ENCODE measurements around the gene SUGT1. TPM values are rescaled to one million over a fixed set of nuclear protein-coding genes. Genes with fewer than 3 reads are reported as not detected.

SUGT1 gene
- total and polyA plus RNA-seq, 2 donors (not counting 1 experiment from before 2014, with no cell fraction given), result 9.5 to 38.4 TPM

DNA sequence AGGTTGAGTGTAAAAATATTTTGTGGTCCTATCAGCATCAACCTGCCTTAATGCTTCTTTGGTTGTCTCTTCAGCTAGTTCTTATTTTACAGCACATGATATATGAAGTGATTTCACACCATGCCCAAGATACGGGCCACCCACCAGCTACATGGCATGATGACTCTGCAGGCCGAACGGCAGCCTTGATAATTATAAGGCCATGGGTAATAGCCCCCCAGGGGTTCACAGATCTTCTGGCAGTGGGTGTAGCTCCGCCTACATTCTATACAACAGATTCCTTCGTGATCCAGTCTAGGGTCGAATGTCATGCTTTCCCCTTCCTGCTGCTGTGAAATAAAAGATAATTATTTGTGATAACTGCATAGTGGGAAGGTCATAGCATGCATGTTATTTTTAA, 50.8 kb downstream of the SUGT1 start:
- Mint-ChIP-seq H3K4me1 (no peaks in the 10 kb centered on the region), H3K27me3 (no peaks in the 10 kb centered on the region), H3K4me3 (no peak overlapping the region), H3K27ac (no peak overlapping the region), H3K9me3 (ENCODE audit: insufficient read depth) (no peaks in the 10 kb centered on the region)
- Histone ChIP-seq H3K9me3 (ENCODE audit: control extremely low read depth in 1 of 3, control insufficient read depth in 2 of 3, insufficient read depth in 1 of 3, low read length in 2 of 3) (no peaks in the 10 kb centered on the region), H3K79me2 (ENCODE audit: control insufficient read depth, insufficient read depth, low read length) (no peaks in the 10 kb centered on the region), H3K27ac (ENCODE audit: low read length in 2 of 2) (no peak overlapping the region), H4K20me1 (ENCODE audit: control insufficient read depth, insufficient read depth, low read length, poor library complexity, severe bottlenecking) (no peaks in the 10 kb centered on the region), H3K4me3 (ENCODE audit: control extremely low read depth in 1 of 5, extremely low read depth in 1 of 5, insufficient read depth in 1 of 5, low read depth in 2 of 5, low read length in 4 of 5) (no peak overlapping the region), H3K4me2 (replicated peaks; ENCODE audit: low read depth, low read length, poor library complexity, severe bottlenecking) (no peak overlapping the region), H2AFZ (ENCODE audit: insufficient read depth, low read depth, low read length, poor library complexity, severe bottlenecking) (no peak overlapping the region), H3K27me3 (replicated peaks in 1 of 4; ENCODE audit: control extremely low read depth in 1 of 4, control insufficient read depth in 3 of 4, insufficient read depth in 4 of 4, low read length in 3 of 4) (no peaks in the 10 kb centered on the region), H3K9ac (ENCODE audit: low read length) (no peak overlapping the region), H3K36me3 (replicated peaks in 1 of 2; ENCODE audit: control extremely low read depth in 1 of 2, control insufficient read depth in 1 of 2, extremely low read depth in 1 of 2, insufficient read depth in 2 of 2, low read length in 1 of 2) (no peaks in the 10 kb centered on the region), H3K4me1 (ENCODE audit: control insufficient read depth in 2 of 2, insufficient read depth in 2 of 2, low read length in 2 of 2) (no peaks in the 10 kb centered on the region)
- no peak for ATAC-seq (ENCODE audit: low read depth)
- ChIA-PET POLR2A (no interaction called here), CTCF (interaction anchor here (1.4 kb wide), 1 partner anchor 33 kb away, joined by 4 read pairs; no protein-coding TSS in a partner anchor)
- WGBS (ENCODE audit: insufficient coverage), result 100% methylated on average over 3 of the region's 6 CpGs
- no peak for DNase-seq
- intact Hi-C loops (cut with micrococcal nuclease), result no loop called here
- TF ChIP-seq, protein P1, sequence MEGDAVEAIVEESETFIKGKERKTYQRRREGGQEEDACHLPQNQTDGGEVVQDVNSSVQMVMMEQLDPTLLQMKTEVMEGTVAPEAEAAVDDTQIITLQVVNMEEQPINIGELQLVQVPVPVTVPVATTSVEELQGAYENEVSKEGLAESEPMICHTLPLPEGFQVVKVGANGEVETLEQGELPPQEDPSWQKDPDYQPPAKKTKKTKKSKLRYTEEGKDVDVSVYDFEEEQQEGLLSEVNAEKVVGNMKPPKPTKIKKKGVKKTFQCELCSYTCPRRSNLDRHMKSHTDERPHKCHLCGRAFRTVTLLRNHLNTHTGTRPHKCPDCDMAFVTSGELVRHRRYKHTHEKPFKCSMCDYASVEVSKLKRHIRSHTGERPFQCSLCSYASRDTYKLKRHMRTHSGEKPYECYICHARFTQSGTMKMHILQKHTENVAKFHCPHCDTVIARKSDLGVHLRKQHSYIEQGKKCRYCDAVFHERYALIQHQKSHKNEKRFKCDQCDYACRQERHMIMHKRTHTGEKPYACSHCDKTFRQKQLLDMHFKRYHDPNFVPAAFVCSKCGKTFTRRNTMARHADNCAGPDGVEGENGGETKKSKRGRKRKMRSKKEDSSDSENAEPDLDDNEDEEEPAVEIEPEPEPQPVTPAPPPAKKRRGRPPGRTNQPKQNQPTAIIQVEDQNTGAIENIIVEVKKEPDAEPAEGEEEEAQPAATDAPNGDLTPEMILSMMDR (IDR thresholded peaks at IDR 0.05), result no peak
- TF ChIP-seq EZH2 (IDR thresholded peaks at IDR 0.05; ENCODE audit: borderline replicate concordance, insufficient read depth, low read depth, low read length, poor library complexity, severe bottlenecking), result no peak

DNA sequence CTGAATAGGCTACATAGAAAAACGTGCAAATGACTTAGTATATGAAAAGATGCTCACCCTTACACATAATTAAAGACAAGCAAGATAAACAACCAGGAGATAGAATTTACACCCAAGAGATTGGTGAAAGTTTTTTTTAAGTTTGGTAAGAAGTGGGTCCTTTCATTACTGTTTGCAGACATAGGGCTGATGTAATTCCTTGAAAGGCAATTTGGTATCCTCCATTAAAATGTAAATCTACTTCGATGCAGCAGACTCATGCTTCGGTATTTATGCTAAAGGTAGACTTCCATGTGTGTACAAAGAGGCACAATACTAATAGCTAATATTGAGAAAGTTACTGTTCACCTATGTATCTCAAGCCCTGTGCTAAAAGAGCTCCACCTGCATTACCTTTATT, 53.4 kb downstream of the SUGT1 start:
- POLR2A ChIA-PET, result no interaction called here
- H3K4me2 ChIP-seq (replicated peaks; ENCODE audit: low read depth, low read length, poor library complexity, severe bottlenecking), result no peak overlapping the region
- WGBS (ENCODE audit: insufficient coverage), result no CpG with 5 or more reads among the region's 3 CpGs

More for the DNA sequence above, 53.4 kb downstream of the SUGT1 start:
- no peak overlapping the region for H3K27ac Mint-ChIP-seq
- no peaks in the 10 kb centered on the region for H3K4me1 ChIP-seq (ENCODE audit: control insufficient read depth in 2 of 2, insufficient read depth in 2 of 2, low read length in 2 of 2)
- no peak overlapping the region for H3K4me3 Mint-ChIP-seq
- H3K27me3 Mint-ChIP-seq, result no peaks in the 10 kb centered on the region
- no peak overlapping the region for H2AFZ ChIP-seq (ENCODE audit: insufficient read depth, low read depth, low read length, poor library complexity, severe bottlenecking)
- intact Hi-C loops (cut with micrococcal nuclease), result no loop called here
- H3K79me2 ChIP-seq (ENCODE audit: control insufficient read depth, insufficient read depth, low read length), result no peaks in the 10 kb centered on the region
- CTCF ChIA-PET, result no interaction called here
- no peak overlapping the region for H3K9ac ChIP-seq (ENCODE audit: low read length)
- TF ChIP-seq, protein P1 (IDR thresholded peaks at IDR 0.05), result no peak
- TF ChIP-seq EZH2 (IDR thresholded peaks at IDR 0.05; ENCODE audit: borderline replicate concordance, insufficient read depth, low read depth, low read length, poor library complexity, severe bottlenecking), result no peak
- no peaks in the 10 kb centered on the region for H3K9me3 Mint-ChIP-seq (ENCODE audit: insufficient read depth)
- H3K27ac ChIP-seq (ENCODE audit: low read length in 2 of 2), result no peak overlapping the region
- no peak for ATAC-seq (ENCODE audit: low read depth)
- H3K4me3 ChIP-seq (ENCODE audit: control extremely low read depth in 1 of 5, extremely low read depth in 1 of 5, insufficient read depth in 1 of 5, low read depth in 2 of 5, low read length in 4 of 5), result no peak overlapping the region
- H3K36me3 ChIP-seq (replicated peaks in 1 of 2; ENCODE audit: control extremely low read depth in 1 of 2, control insufficient read depth in 1 of 2, extremely low read depth in 1 of 2, insufficient read depth in 2 of 2, low read length in 1 of 2), result no peaks in the 10 kb centered on the region
- H3K9me3 ChIP-seq (ENCODE audit: control extremely low read depth in 1 of 3, control insufficient read depth in 2 of 3, insufficient read depth in 1 of 3, low read length in 2 of 3), result no peaks in the 10 kb centered on the region
- no peaks in the 10 kb centered on the region for H3K27me3 ChIP-seq (replicated peaks in 1 of 4; ENCODE audit: control extremely low read depth in 1 of 4, control insufficient read depth in 3 of 4, insufficient read depth in 4 of 4, low read length in 3 of 4)
- no peak for DNase-seq
- H4K20me1 ChIP-seq (ENCODE audit: control insufficient read depth, insufficient read depth, low read length, poor library complexity, severe bottlenecking), result no peaks in the 10 kb centered on the region
- no peaks in the 10 kb centered on the region for H3K4me1 Mint-ChIP-seq
